Endothelial cell of umbilical vein (primary cell): ENCODE results near the gene FAM110C. TPM values are rescaled to one million over a fixed set of nuclear protein-coding genes. Genes with fewer than 3 reads are reported as not detected.

Source experiments
- BruUV-seq: library from RNA; stranded (reverse); fragments of 400-500 nt; replicated peaks from 2 replicates; lab custom pipeline; 2021; lab: Mats Ljungman, UMichigan
- CTCF ChIA-PET: fragments of 300-600, 350-600 bp; sonication (Branson Sonifier 250); formaldehyde crosslinking; loops from one replicate; lab custom pipeline; 2021; ENCODE audit warnings: antibody characterized with exemption, inconsistent platforms; lab: Charles Lee
- POLR2A ChIA-PET: fragments of 300-600, 350-600 bp; sonication (Branson Sonifier 250); formaldehyde crosslinking; loops from one replicate; lab custom pipeline; 2021; ENCODE audit warnings: antibody characterized with exemption, inconsistent platforms; lab: Charles Lee
- DNase-seq: peaks from one replicate; pipeline ENCODE4 v3.0.0-alpha.2; 2011; ENCODE audit warnings: low read depth, low spot score
- FAIRE-seq: peaks from 2 replicates; lab custom pipeline; 2011; peaks lifted over from hg19 to GRCh38; lab: Jason Lieb, UNC
- H2AFZ ChIP-seq: 2 replicates; pipeline ENCODE4 v1.6.0; 2012; ENCODE audit warnings: low read depth, low read length, control low read depth, inconsistent platforms
- H3K27ac ChIP-seq: 2 replicates; pipeline ENCODE4 v1.5.1; 2011; ENCODE audit warnings: low read depth, mild to moderate bottlenecking, control low read depth, low read length, moderate library complexity; ENCODE audit not compliant: insufficient read depth
- H3K27me3 ChIP-seq, 2 experiments: 2 replicates each; pipeline versions ENCODE4 v1.6.0 to v1.6.1; 2011; ENCODE audit warnings: low read length in 2 of 2, mixed read lengths in 1 of 2; ENCODE audit not compliant: control insufficient read depth in 2 of 2, insufficient read depth in 2 of 2
- H3K36me3 ChIP-seq, 2 experiments: 2 replicates in 1 of 2; 3 replicates in 1 of 2; pipeline ENCODE4 v1.5.1; 2011; ENCODE audit warnings: low read length in 2 of 2, mild to moderate bottlenecking in 1 of 2, moderate library complexity in 1 of 2; ENCODE audit not compliant: control insufficient read depth in 2 of 2, insufficient read depth in 2 of 2; ENCODE audit errors: extremely low read depth in 1 of 2
- H3K4me1 ChIP-seq: 3 replicates; pipeline ENCODE4 v1.5.1; 2011; ENCODE audit warnings: mild to moderate bottlenecking, low read length; ENCODE audit not compliant: control insufficient read depth, insufficient read depth; ENCODE audit errors: extremely low read depth
- H3K4me2 ChIP-seq: 2 replicates; pipeline ENCODE4 v1.6.1; 2011; ENCODE audit warnings: low read length, control low read depth, mixed read lengths; ENCODE audit not compliant: insufficient read depth
- H3K4me3 ChIP-seq, 3 experiments: fragments of 200-600 bp in 1 of 3; sonication (generic), shearing (Covaris generic) in 1 of 3; replicated peaks in 1 of 3; 2 replicates each; pipeline ENCODE4 v1.5.1; 2011 to 2016; ENCODE audit warnings: control low read depth in 3 of 3, low read length in 3 of 3, mild to moderate bottlenecking in 2 of 3, inconsistent platforms in 1 of 3, low read depth in 1 of 3, moderate library complexity in 1 of 3; ENCODE audit not compliant: insufficient read depth in 1 of 3
- H3K79me2 ChIP-seq: 2 replicates; pipeline ENCODE4 v1.6.0; 2012; ENCODE audit warnings: low read length, inconsistent platforms; ENCODE audit not compliant: control insufficient read depth, insufficient read depth
- H3K9ac ChIP-seq: replicated peaks from 2 replicates; pipeline ENCODE3; 2011; ENCODE audit warnings: low read length, control low read depth; ENCODE audit not compliant: insufficient read depth; ENCODE audit errors: extremely low read depth
- H3K9me1 ChIP-seq: replicated peaks from 3 replicates; pipeline ENCODE4 v1.6.0; 2011; ENCODE audit warnings: mild to moderate bottlenecking, low read length; ENCODE audit not compliant: control insufficient read depth, insufficient read depth; ENCODE audit errors: extremely low read depth
- H3K9me3 ChIP-seq: replicated peaks from 2 replicates; pipeline ENCODE4 v1.5.1; 2012; ENCODE audit warnings: low read length, inconsistent platforms; ENCODE audit not compliant: control insufficient read depth, insufficient read depth
- H4K20me1 ChIP-seq: replicated peaks from 2 replicates; pipeline ENCODE3; 2011; ENCODE audit warnings: mild to moderate bottlenecking, low read length; ENCODE audit not compliant: control insufficient read depth, insufficient read depth; ENCODE audit errors: extremely low read depth
- FOS ChIP-seq: IDR thresholded peaks from 2 replicates; pipeline ENCODE4 v1.6.1; 2011; ENCODE audit warnings: mild to moderate bottlenecking, low read length, moderate library complexity, borderline replicate concordance; ENCODE audit not compliant: insufficient read depth
- GATA2 ChIP-seq: IDR thresholded peaks from 2 replicates; pipeline ENCODE4 v1.7.0; 2011; ENCODE audit warnings: low read depth, mild to moderate bottlenecking, moderate library complexity, mixed read lengths, low read length; ENCODE audit not compliant: insufficient read length, insufficient read depth
- JUN ChIP-seq: IDR thresholded peaks from 2 replicates; pipeline ENCODE4 v1.6.1; 2011; ENCODE audit warnings: borderline replicate concordance, low read depth; ENCODE audit not compliant: insufficient read length, insufficient read depth
- MYC ChIP-seq: IDR thresholded peaks from one replicate; pipeline ENCODE4 v1.6.1; 2011; ENCODE audit warnings: mild to moderate bottlenecking, low read depth, low read length
- POLR2A ChIP-seq: IDR thresholded peaks from 2 replicates; pipeline ENCODE4 v1.6.1; 2012; ENCODE audit warnings: low read depth, mild to moderate bottlenecking, control low read depth, low read length
- POLR2AphosphoS5 ChIP-seq: IDR thresholded peaks from 2 replicates; pipeline ENCODE4 v1.6.1; 2012; ENCODE audit warnings: low read depth, mild to moderate bottlenecking, control low read depth, low read length, moderate library complexity; ENCODE audit not compliant: insufficient read depth
- dilution Hi-C: fragments of 300-500 bp; cut with MboI; formaldehyde crosslinking; loops from one replicate; pipeline ENCODE4 v1.15.0; 2019; ENCODE audit warnings: low sequenced_read_pairs; ENCODE audit not compliant: extremely low pct_ligation_motif_present
- intact Hi-C: fragments of 100-400 bp; cut with micrococcal nuclease; formaldehyde crosslinking; loops from one replicate; pipeline ENCODE4 v1.10.0; 2022
- polyA plus RNA-seq, 4 experiments: library from polyadenylated mRNA; depleted of rRNA in 3 of 4; stranded (reverse) in 3 of 4; unstranded in 1 of 4; fragments of >200 nt; gene quantifications; 2 replicates each; pipeline versions ENCODE4 v1.2.1 to v1.2.3, GENCODE V29; 2011 to 2012; ENCODE audit warnings: missing spikeins in 1 of 4
- total RNA-seq: library from RNA; stranded (reverse); gene quantifications from 2 replicates; pipeline ENCODE4 v1.2.3, GENCODE V29; 2021
- TF ChIP-seq, protein P1 (sequence below), 2 donors: IDR thresholded peaks; 1 replicate in 1 of 2; 2 replicates in 1 of 2; pipeline ENCODE4 v1.5.1; 2011; ENCODE audit warnings: low read length in 2 of 2, mild to moderate bottlenecking in 2 of 2, moderate library complexity in 2 of 2, control low read depth in 1 of 2, inconsistent platforms in 1 of 2, low read depth in 1 of 2; ENCODE audit not compliant: insufficient read depth in 1 of 2; ENCODE audit errors: extremely low read depth in 1 of 2

Gene FAM110C
- total and polyA plus RNA-seq, 2 donors (not counting 3 experiments of a cell fraction or from before 2014, with no cell fraction given): not detected

DNA sequence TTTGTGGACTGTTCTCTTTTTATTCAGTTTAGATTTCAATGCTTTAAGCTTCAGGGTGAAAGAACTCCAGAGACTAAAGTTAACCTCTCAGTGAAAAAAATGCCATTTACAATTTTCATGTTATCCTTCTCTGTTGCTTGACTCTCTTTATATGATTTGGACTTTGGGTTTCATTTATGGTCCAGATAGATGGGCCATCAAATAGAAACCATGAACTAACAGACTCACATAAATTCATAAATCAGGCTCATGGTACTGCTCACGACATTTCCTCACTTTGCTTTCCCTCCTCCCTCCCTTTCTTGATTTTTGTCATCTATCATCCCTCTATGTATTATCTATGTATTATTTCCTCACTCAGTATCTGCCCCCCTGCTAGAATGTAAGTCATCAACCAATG lies 10.0 kb downstream of the FAM110C start:
- Histone ChIP-seq H4K20me1 (no peaks in the 10 kb centered on the region), H3K27ac (no peak overlapping the region), H3K9ac (no peak overlapping the region), H2AFZ (no peak overlapping the region), H3K4me3 (no peak overlapping the region), H3K79me2 (no peaks in the 10 kb centered on the region), H3K9me1 (no peaks in the 10 kb centered on the region), H3K27me3 (no peaks in the 10 kb centered on the region), H3K36me3 (no peaks in the 10 kb centered on the region), H3K9me3 (no peaks in the 10 kb centered on the region), H3K4me1 (no peaks in the 10 kb centered on the region), H3K4me2 (no peak overlapping the region)
- TF ChIP-seq JUN: no peak
- TF ChIP-seq, protein P1, sequence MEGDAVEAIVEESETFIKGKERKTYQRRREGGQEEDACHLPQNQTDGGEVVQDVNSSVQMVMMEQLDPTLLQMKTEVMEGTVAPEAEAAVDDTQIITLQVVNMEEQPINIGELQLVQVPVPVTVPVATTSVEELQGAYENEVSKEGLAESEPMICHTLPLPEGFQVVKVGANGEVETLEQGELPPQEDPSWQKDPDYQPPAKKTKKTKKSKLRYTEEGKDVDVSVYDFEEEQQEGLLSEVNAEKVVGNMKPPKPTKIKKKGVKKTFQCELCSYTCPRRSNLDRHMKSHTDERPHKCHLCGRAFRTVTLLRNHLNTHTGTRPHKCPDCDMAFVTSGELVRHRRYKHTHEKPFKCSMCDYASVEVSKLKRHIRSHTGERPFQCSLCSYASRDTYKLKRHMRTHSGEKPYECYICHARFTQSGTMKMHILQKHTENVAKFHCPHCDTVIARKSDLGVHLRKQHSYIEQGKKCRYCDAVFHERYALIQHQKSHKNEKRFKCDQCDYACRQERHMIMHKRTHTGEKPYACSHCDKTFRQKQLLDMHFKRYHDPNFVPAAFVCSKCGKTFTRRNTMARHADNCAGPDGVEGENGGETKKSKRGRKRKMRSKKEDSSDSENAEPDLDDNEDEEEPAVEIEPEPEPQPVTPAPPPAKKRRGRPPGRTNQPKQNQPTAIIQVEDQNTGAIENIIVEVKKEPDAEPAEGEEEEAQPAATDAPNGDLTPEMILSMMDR (IDR thresholded peaks at IDR 0.05; ENCODE audit: extremely low read depth in 1 of 2, insufficient read depth in 1 of 2, low read depth in 1 of 2, low read length in 2 of 2): no peak
- no peak for TF ChIP-seq POLR2A
- no peak for TF ChIP-seq GATA2
- TF ChIP-seq MYC: no peak
- no peak for TF ChIP-seq POLR2AphosphoS5
- TF ChIP-seq FOS: no peak
- BruUV-seq: no TSS peak
- dilution Hi-C loops: no loop called here
- DNase-seq (no peak), FAIRE-seq (no peak)
- ChIA-PET POLR2A (no interaction called here), CTCF (no interaction called here)
- intact Hi-C loops: no loop called here

DNA sequence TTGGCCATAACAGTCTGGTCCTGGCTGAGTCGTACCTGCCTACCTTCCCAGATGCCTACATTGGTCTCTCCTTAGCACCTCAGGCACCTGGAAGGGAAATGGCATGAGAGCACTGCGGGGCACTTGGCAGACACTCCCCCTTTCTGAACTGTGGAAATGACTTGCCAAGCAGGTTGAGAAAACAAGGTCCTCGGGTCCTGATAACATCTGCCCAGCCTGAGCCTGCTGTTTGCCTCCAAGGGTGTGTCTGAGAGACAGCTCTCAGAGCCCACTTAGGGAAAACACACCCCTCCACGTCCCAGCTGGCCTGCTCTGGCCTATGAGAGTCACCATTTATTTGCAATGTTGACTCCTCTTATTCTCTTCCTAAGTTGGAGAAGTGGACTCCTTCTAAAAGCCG lies 10.5 kb downstream of the FAM110C start:
- intact Hi-C loops: no loop called here
- no peak for FAIRE-seq
- no peak overlapping the region for H3K4me3 ChIP-seq
- dilution Hi-C loops: no loop called here
- H3K27ac ChIP-seq: no peak overlapping the region
- POLR2A ChIA-PET: no interaction called here
- no peaks in the 10 kb centered on the region for H3K36me3 ChIP-seq
- H3K27me3 ChIP-seq: no peaks in the 10 kb centered on the region
- no peaks in the 10 kb centered on the region for H3K9me1 ChIP-seq
- DNase-seq: no peak
- BruUV-seq: no TSS peak
- no peaks in the 10 kb centered on the region for H3K4me1 ChIP-seq
- no peak overlapping the region for H3K4me2 ChIP-seq
- TF ChIP-seq, protein P1 (IDR thresholded peaks at IDR 0.05; ENCODE audit: extremely low read depth in 1 of 2, insufficient read depth in 1 of 2, low read depth in 1 of 2, low read length in 2 of 2): no peak
- TF ChIP-seq POLR2A: no peak
- no peak for TF ChIP-seq POLR2AphosphoS5
- TF ChIP-seq MYC: no peak
- no peak overlapping the region for H2AFZ ChIP-seq
- H3K79me2 ChIP-seq: no peaks in the 10 kb centered on the region
- CTCF ChIA-PET: no interaction called here
- no peaks in the 10 kb centered on the region for H4K20me1 ChIP-seq
- H3K9me3 ChIP-seq: no peaks in the 10 kb centered on the region
- no peak overlapping the region for H3K9ac ChIP-seq
